Type B pancreatic cell (in vitro differentiated cells): ENCODE measurements around the gene TIE1. TPM values are rescaled to one million over a fixed set of nuclear protein-coding genes. Genes with fewer than 3 reads are reported as not detected.

Source experiments
- DNase-seq: peaks from one replicate; pipeline ENCODE4 v3.0.0; 2021; ENCODE audit warnings: mixed read lengths; ENCODE audit not compliant: unreplicated experiment; ENCODE audit errors: extremely low spot score
- H3K27ac Mint-ChIP-seq: 2 replicates; pipeline ENCODE4 v1.8.0; 2021; ENCODE audit warnings: mild to moderate bottlenecking, mixed read lengths
- H3K27me3 Mint-ChIP-seq: 2 replicates; pipeline ENCODE4 v1.8.0; 2021; ENCODE audit warnings: mixed read lengths
- H3K36me3 Mint-ChIP-seq: 2 replicates; pipeline ENCODE4 v1.8.0; 2021; ENCODE audit warnings: mixed read lengths
- H3K4me1 Mint-ChIP-seq: one replicate; pipeline ENCODE4 v1.8.0; 2021; ENCODE audit warnings: mixed read lengths; ENCODE audit not compliant: unreplicated experiment
- H3K4me3 Mint-ChIP-seq: 2 replicates; pipeline ENCODE4 v1.8.0; 2021; ENCODE audit warnings: mild to moderate bottlenecking, mixed read lengths
- H3K9me3 Mint-ChIP-seq: 2 replicates; pipeline ENCODE4 v1.8.0; 2021; ENCODE audit warnings: mixed read lengths
- total RNA-seq: library from RNA; stranded (reverse); gene quantifications from 2 replicates; pipeline ENCODE4 v1.2.1, GENCODE V29; 2021; ENCODE audit warnings: low replicate concordance
- TF ChIP-seq, protein P1 (sequence below): fragments of 200-600 bp; sonication (generic); conservative IDR thresholded peaks from 2 replicates; pipeline ENCODE4 v1.5.0; 2021; ENCODE audit warnings: antibody characterized with exemption, mild to moderate bottlenecking

TIE1 gene
- total RNA-seq, 1 donor from 2014 or later: 1.3 TPM

DNA sequence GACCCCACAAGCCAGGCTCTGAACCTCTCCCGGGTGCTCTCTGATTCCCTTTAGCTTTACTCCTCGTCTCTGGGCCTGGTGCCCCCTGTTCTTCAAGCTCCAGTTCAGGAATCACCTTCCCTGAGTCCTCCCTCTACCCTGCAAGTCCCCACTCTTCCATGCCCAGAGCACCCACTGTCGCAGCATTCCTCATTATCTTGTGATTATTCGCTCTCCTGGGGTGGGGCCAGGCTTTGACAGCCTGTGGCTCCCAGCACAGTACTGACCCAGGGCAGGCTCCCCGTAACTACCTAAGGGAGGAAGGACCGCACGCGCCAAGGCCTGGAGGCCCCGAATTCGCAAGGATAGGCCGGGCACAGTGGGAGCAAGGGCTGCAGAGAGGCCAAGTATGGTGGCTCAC, 14.7 kb upstream of the TIE1 start:
- DNase-seq: no peak
- no peaks in the 10 kb centered on the region for H3K36me3 Mint-ChIP-seq
- TF ChIP-seq, protein P1, sequence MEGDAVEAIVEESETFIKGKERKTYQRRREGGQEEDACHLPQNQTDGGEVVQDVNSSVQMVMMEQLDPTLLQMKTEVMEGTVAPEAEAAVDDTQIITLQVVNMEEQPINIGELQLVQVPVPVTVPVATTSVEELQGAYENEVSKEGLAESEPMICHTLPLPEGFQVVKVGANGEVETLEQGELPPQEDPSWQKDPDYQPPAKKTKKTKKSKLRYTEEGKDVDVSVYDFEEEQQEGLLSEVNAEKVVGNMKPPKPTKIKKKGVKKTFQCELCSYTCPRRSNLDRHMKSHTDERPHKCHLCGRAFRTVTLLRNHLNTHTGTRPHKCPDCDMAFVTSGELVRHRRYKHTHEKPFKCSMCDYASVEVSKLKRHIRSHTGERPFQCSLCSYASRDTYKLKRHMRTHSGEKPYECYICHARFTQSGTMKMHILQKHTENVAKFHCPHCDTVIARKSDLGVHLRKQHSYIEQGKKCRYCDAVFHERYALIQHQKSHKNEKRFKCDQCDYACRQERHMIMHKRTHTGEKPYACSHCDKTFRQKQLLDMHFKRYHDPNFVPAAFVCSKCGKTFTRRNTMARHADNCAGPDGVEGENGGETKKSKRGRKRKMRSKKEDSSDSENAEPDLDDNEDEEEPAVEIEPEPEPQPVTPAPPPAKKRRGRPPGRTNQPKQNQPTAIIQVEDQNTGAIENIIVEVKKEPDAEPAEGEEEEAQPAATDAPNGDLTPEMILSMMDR: no peak
- no peaks in the 10 kb centered on the region for H3K9me3 Mint-ChIP-seq
- peaks cover 3% of the 10 kb centered on the region for H3K27me3 Mint-ChIP-seq
- peak overlapping the region; percentile 94 for H3K4me3 Mint-ChIP-seq
- peak overlapping the region; percentile 80 for H3K27ac Mint-ChIP-seq
- peaks cover 12% of the 10 kb centered on the region for H3K4me1 Mint-ChIP-seq

DNA sequence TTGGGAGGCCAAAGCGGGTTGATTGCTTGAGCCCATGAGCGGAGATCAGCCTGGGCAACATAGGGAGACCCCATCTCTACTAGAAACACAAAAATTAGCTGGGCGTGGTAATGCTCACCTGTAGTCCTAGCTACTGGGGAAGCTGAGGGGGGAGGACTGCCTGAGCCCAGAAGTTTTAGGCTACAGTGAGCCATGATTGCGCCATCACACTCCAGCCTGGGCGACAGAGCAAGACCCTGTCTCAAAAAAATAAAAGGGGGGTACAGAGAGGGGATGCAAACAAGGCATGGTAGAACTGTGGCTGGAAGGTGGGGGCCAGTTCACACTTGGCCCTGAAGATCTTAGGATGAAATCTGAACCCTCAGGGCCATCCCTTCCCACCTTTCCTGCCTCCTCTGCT, 14.2 kb upstream of the TIE1 start:
- Mint-ChIP-seq H3K4me1 (peaks cover 12% of the 10 kb centered on the region), H3K27ac (no peak overlapping the region), H3K36me3 (no peaks in the 10 kb centered on the region), H3K4me3 (peak overlapping the region; percentile 94), H3K9me3 (no peaks in the 10 kb centered on the region), H3K27me3 (peaks cover 3% of the 10 kb centered on the region)
- TF ChIP-seq, protein P1: no peak
- DNase-seq: no peak

DNA sequence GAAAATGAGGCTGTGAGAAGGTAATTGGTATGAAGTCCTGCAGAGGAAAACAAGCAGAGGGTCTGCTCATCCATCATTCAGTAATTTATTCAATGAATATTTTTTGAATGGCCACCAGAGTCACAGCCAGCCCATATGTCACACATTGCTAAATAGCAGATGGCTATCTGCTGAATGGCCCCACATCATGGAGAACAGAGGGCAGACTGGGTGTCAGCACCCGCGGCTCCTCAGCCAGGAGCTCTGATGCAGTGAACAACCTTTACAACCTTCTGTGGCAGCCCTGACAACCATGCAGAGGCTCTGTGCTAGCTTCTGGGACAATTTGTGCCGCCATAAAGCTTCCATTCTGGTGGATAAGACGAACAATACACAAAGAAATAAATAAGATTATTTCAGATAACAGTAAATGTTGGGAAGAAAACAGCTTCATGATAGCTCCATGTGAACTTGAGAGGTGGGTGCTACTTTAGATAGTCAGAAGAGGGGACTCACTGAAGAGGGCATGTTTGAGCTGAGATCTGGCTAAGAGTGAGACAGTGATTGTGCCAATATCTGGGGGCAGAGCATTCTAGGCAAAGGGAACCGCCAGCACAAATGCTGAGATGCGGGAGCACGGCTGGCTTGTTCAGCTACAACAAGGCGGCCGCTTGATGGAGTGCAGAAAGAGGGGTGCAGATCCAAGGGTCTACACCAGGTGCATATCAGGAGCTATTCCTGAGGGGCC, 12.6 kb upstream of the TIE1 start:
- H3K4me1 Mint-ChIP-seq: peaks cover 12% of the 10 kb centered on the region
- peaks cover 3% of the 10 kb centered on the region for H3K27me3 Mint-ChIP-seq
- H3K36me3 Mint-ChIP-seq: no peaks in the 10 kb centered on the region
- no peaks in the 10 kb centered on the region for H3K9me3 Mint-ChIP-seq
- TF ChIP-seq, protein P1: no peak
- H3K4me3 Mint-ChIP-seq: peak overlapping the region; percentile 3
- DNase-seq: no peak
- H3K27ac Mint-ChIP-seq: no peak overlapping the region

DNA sequence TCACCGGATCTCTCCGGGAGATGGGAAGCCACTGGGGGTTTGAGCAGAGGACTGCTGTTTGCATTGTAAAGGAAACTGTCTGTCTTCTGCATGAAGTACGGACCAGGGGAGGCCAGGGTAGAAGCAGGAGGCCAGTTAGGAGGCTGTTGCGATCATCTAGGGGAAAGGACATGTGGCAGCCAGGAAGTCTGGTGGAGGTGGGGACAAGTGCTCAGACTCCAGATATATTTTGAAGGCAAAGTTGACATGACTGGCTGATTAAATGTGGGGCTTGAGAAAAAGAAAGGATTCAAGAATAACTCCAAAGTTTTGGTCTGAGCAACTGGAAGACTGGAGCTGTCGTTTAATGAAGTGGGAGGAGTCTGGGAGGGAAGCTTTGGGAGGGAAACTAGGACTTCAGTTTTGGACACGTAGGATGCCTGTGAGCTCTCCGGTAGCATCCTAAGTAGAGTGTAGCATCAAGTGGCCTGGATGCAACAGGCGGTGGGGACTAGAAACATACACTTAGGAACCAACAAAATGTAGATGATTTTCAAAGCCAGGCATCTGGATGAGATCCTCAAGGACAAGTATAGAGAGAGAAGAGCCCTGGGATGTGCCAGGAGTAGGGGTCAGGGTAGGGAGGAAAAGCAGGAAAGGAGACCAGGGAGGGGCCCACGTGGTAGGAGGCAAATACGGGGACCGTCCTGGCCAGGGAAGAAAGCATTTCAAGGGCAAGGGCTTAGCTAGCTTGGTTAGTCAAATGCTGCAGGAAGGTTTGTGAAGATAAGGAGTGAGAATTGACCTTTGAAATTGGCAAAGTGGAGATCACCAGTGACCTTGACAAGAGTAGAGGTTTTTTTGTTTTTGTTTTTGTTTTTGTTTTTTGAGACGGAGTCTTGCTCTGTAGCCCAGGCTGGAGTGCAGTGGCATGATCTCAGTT, 11.7 kb upstream of the TIE1 start:
- peaks cover 3% of the 10 kb centered on the region for H3K27me3 Mint-ChIP-seq
- peaks cover 12% of the 10 kb centered on the region for H3K4me1 Mint-ChIP-seq
- no peak overlapping the region for H3K4me3 Mint-ChIP-seq
- no peaks in the 10 kb centered on the region for H3K36me3 Mint-ChIP-seq
- no peak overlapping the region for H3K27ac Mint-ChIP-seq
- H3K9me3 Mint-ChIP-seq: no peaks in the 10 kb centered on the region
- TF ChIP-seq, protein P1: no peak
- no peak for DNase-seq

DNA sequence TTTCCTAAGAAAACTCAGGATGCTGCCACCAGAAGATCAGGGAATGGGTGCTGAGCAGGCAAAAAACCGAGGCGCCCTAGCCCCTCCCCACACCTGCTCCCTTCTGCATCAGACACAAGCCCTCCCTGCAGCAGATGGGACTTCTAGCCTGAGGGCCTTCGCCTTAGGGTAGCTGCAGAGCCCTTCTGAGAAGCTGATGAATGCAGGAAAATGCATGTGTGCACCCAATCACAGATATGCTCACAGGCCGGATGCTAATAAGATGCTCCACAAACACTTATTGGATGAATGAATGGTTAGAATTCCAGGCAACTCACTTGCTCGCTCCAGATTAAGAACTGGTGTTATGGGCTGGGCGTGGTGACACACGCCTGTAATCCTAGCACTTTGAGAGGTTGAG, 8.6 kb upstream of the TIE1 start:
- peaks cover 3% of the 10 kb centered on the region for H3K27me3 Mint-ChIP-seq
- DNase-seq: no peak
- TF ChIP-seq, protein P1: no peak
- no peak overlapping the region for H3K4me3 Mint-ChIP-seq
- no peaks in the 10 kb centered on the region for H3K9me3 Mint-ChIP-seq
- peaks cover 8% of the 10 kb centered on the region for H3K4me1 Mint-ChIP-seq
- H3K27ac Mint-ChIP-seq: no peak overlapping the region
- H3K36me3 Mint-ChIP-seq: no peaks in the 10 kb centered on the region
